Measurements from ENCODE around the gene EPHB2. TPM values are rescaled to one million over a fixed set of nuclear protein-coding genes. Genes with fewer than 3 reads are reported as not detected.

EPHB2 gene
- total RNA-seq, 3 donors from 2014 or later = 22.7 to 76.7 (median 70.8) TPM

- Histone ChIP-seq H3K4me3 (no peak overlapping the region), H3K9me3 (no peaks in the 10 kb centered on the region), H3K36me3 (ENCODE audit: low read depth) (no peaks in the 10 kb centered on the region), H3K4me1 (ENCODE audit: low read depth) (no peaks in the 10 kb centered on the region)
- intact Hi-C loops (cut with DNase I, micrococcal nuclease) = no loop called here
- no peak for DNase-seq
- no peak for TF ChIP-seq CTCF (IDR thresholded peaks at IDR 0.05)
- ATAC-seq = no peak
These were observed 96.7 kb downstream of the EPHB2 start for GRCh38 chr1:22807340-22807739.

GRCh38 chr1:22808186-22808675 lies 97.6 kb downstream of the EPHB2 start:
- no peaks in the 10 kb centered on the region for H3K9me3 ChIP-seq
- no peak for TF ChIP-seq CTCF (IDR thresholded peaks at IDR 0.05)
- H3K4me1 ChIP-seq (ENCODE audit: low read depth) = no peaks in the 10 kb centered on the region
- ATAC-seq (no peak), DNase-seq (no peak)
- H3K4me3 ChIP-seq = no peak overlapping the region
- intact Hi-C loops (cut with DNase I, micrococcal nuclease) = no loop called here
- no peaks in the 10 kb centered on the region for H3K36me3 ChIP-seq (ENCODE audit: low read depth)

GRCh38 chr1:22808676-22809483 lies 98.2 kb downstream of the EPHB2 start:
- Histone ChIP-seq H3K4me1 (ENCODE audit: low read depth) (no peaks in the 10 kb centered on the region), H3K9me3 (no peaks in the 10 kb centered on the region), H3K4me3 (no peak overlapping the region), H3K36me3 (ENCODE audit: low read depth) (no peaks in the 10 kb centered on the region)
- TF ChIP-seq CTCF (IDR thresholded peaks at IDR 0.05) = no peak
- peak; percentile 14 to 67 (median 22) for DNase-seq
- peak; percentile 46 for ATAC-seq
- intact Hi-C loops (cut with DNase I, micrococcal nuclease) = no loop called here

GRCh38 chr1:22809783-22810182 lies 99.1 kb downstream of the EPHB2 start:
- no peaks in the 10 kb centered on the region for H3K9me3 ChIP-seq
- no peak for TF ChIP-seq CTCF (IDR thresholded peaks at IDR 0.05)
- no peak for ATAC-seq
- intact Hi-C loops (cut with DNase I, micrococcal nuclease) = no loop called here
- no peaks in the 10 kb centered on the region for H3K4me1 ChIP-seq (ENCODE audit: low read depth)
- H3K4me3 ChIP-seq = no peak overlapping the region
- no peaks in the 10 kb centered on the region for H3K36me3 ChIP-seq (ENCODE audit: low read depth)
- DNase-seq = peak in 1 of 3 donors; percentile 1

GRCh38 chr1:22810378-22810777 lies 99.7 kb downstream of the EPHB2 start:
- no peak for DNase-seq

More at GRCh38 chr1:22810378-22810777, 99.7 kb downstream of the EPHB2 start:
- TF ChIP-seq CTCF (IDR thresholded peaks at IDR 0.05) = no peak
- no peaks in the 10 kb centered on the region for H3K36me3 ChIP-seq (ENCODE audit: low read depth)
- no peaks in the 10 kb centered on the region for H3K9me3 ChIP-seq
- H3K4me3 ChIP-seq = no peak overlapping the region
- H3K4me1 ChIP-seq (ENCODE audit: low read depth) = no peaks in the 10 kb centered on the region
- intact Hi-C loops (cut with DNase I, micrococcal nuclease) = no loop called here
- ATAC-seq = no peak
